ENCODE measurements around the gene CAV1.

DNA sequence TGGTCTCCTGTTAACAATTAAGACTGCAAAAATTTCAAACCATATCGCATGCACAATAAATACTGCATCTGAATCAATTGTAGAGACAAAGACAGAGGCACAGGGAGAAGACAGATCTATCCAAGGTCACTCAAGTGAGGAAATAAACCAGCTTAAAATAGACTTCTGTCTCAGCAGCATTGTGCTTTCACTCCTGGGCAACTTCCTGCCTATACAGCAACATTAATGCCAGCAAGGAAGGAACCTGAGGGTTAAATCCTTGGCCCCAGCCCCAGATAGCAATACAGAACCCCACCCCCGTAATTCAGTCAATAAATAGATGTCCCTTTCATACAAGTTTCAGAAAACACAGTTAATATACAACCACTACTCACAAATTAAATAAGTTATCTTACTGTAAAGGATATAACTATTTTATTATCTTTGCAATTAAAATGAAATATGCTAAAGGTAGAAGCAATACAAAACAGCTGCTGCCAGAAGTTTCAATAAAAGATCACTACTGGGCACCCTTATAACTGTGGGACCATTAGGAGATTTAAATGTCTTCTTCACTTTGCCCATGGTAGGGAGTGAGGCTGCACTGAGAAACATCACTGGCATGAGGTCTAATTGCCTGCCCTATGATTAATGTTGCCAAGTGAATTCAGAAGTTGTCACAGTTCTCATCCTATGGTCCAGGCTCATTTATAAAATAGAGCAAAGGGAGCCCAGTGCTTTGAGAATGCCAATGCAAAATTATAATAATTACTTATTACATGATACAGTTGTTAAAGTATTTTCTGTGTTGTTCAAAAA lies 49.4 kb downstream of the CAV1 start:
- TF ChIP-seq EZH2 (IDR thresholded peaks at IDR 0.05; ENCODE audit: low read length) (no peak), CTCF (optimal IDR thresholded peaks at IDR 0.05 in 1 of 3, IDR thresholded peaks at IDR 0.05 in 1 of 3, conservative IDR thresholded peaks at IDR 0.05 in 1 of 3; ENCODE audit: extremely low read depth in 1 of 3, insufficient read depth in 2 of 3, low read length in 3 of 3) (no peak)
